DMS53 treated with DMSO at 0.1 percent for 48 hours (cell line): Measurements from ENCODE around the gene ADARB2.

Experiments
- DNase-seq: peaks from one replicate; lab custom pipeline; 2025; ENCODE audit not compliant: unreplicated experiment; lab: John Stamatoyannopoulos, UW

The ADARB2 gene

GRCh38 chr10:1300218-1300617, 437.1 kb downstream of the ADARB2 start:
- DNase-seq = no peak

DNA sequence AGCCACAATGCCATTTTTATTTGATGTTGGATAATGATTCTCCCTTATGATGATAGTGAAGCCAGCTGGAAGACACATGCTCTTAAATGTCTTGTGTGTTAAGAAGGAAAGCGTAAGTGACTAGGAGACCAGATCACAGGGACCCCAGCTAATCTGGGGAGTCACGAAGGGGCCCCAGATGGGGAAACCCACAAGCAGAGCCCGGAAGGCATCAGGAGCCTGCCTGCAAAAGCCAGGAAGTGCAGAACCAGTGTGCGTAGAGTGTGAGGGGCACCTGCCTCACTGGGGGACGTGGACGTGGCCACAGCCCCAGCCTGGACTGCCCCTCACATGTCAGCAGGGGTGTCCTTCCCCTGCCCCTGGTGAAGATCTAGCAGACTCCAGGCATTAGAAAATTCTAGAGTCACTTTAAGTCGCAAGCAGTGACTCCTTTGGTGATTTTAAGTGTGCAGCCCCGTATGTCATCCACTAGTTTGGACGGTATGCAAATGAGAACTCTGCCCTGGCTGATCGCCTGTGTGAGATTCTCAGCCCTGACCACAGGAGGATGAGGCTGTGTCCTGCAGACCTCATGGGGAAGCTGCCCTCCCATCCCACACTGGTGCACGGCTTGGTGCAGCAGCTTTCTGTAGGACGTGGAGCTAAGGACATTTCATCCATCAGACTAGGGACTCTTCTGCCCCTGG, 438.1 kb downstream of the ADARB2 start:
- DNase-seq = no peak

DNA sequence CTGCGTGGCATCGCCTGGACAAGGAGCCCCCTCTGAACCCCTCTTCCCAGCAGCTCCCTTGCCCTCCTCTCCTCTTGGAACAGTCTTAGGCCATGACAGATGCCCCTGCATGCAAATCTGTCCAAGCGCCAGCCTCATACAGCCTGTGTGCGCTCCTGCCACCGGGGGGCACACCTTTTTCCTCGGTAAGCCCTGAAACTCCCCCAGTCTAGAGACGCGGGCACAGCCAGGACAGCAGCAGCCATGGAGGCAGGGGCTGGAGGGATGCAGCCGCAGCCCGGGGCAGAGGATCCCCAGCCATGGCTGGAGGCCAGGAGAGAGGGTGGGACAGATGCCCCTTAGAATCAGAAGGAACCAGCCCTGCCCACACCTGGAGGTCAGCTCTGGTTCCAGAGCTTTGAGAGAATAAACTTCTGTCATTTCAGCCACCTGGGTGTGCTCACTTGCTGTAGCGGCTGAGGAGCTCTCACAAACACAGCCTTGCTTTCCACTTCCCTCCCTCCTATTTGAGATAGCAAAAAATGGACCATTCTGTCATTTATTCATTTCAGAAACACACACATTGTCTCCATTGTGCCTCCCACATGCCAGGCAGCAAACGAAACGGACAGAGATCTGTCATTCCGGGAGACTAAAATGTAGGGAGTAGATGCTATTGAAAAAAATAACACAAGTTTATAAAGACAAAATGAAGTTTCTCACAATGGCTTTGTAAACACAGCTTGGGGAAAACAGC, 439.6 kb downstream of the ADARB2 start:
- DNase-seq = no peak

GRCh38 chr10:1295756-1296480, 441.4 kb downstream of the ADARB2 start:
- DNase-seq = no peak

DNA sequence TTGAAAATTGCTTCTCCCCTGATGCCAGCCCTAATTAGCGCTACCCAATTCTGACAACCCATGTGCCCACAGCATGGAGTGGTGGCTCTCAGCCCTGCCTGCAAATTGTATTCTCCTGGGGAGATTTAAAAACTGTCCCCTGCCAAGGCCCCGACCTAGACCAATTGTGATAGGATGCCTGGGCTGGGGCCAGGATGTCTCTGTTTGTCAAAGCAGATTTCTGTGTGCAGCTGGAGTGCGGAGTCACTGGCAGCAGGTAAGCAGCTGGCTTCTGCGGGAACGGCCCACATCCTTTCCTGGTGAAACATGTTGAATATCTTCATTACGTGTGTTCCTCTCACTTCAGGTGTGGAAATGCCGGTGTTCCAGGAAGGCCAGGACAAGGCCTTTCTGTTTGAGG, 442.6 kb downstream of the ADARB2 start:
- DNase-seq = no peak

DNA sequence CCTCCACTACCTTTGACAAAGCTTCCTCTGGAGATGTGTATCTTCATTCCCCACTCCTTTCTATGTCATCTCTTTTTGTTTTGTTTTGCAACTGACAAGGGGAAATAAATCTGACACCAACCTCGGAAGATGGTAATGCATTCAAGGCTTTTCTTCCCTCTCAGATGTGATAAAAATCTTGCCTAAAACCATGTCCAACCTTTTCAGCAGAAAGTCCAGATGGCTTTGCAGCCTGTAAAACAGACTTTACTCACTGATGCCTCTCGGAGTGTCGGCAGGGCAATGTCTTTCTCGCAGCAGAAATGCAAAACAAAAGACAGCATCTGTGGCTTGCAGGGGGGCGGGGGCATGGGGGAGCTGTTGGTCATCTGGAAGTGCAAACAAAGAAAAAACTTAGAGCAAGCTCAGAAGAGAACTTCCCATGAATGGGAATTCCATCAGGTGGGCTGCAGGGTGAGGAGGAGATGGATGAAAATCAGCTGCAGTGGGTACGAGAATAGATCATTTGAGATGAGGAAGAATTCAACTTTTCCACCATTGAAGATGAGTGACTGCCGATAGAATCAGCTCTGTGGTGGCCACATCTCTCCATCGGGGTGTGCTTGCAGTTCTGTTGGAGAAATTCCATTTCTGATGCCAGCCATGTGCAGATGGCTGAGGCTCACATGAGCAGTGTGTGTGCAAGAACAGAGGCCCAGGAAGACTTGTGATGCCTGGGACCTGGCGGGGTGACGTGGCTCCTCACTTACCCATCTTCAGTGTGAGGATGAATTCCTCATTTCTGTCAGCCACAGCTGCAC, 443.5 kb downstream of the ADARB2 start:
- DNase-seq = no peak

DNA sequence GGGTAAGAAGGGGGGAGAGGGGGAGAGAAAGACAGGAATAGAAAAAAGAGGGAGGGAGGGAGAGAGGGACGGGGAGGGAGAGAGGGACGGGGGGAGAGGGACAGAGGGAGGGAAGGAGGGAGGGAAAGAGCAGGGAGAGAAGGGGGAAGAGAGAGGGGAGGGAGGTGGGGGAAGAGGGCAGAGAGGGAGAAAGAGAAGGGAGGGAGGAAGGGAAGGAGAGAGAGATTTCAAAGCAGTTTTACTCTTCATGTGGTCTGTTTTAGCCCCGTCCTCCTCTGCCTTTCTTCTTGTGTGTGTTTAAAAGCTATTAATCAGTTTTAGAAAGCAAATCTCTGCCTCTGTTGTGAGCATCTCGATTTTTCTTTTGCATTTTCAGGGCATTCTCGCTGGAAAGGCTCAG, 444.2 kb downstream of the ADARB2 start:
- DNase-seq = no peak

- DNase-seq = no peak
These were observed 444.7 kb downstream of the ADARB2 start for GRCh38 chr10:1292611-1293031.

DNA sequence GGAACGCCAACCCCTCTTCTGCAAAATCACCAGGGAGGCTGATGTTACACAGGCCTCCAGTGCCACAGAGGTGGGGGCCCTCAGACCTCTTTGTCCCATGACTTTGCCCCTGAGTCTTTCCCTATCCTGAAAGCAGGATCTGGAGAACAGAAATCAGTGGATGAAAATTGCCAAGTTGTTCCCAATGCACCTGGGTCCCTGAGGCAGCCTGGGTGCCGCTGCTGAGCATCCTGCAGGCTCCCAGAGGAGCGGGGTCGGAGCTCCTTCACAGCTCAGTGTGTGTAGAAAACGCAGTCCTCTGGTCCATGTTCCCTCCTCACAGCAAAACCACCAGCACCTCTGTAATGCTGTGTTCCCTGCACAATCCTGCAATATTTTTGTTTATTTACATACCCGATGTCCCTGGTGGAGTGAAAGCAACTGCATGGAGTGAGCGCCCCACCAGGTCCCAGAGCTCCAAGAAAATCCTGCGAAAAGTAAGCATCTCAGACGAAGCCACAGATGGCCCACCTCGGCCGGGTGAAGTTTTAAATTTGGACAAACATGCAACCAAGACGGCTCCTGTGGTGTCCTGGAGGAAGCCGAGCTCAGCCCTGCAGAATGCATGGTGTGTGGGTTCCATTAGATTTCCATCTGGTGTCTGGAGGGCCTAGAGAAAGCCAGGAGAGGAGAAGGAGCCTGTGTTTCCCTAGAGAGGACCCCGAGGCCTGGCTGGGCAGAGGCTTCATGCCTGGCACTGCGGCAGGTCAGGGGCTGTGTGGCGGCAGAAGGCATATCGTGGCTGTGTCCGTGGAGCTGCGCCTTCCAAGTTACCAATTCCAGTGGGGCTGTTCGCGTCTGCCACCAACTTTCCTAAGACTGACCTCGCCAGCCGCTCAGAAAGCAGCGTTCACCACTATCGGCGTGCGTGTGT, 445.9 kb downstream of the ADARB2 start:
- DNase-seq = no peak

DNA sequence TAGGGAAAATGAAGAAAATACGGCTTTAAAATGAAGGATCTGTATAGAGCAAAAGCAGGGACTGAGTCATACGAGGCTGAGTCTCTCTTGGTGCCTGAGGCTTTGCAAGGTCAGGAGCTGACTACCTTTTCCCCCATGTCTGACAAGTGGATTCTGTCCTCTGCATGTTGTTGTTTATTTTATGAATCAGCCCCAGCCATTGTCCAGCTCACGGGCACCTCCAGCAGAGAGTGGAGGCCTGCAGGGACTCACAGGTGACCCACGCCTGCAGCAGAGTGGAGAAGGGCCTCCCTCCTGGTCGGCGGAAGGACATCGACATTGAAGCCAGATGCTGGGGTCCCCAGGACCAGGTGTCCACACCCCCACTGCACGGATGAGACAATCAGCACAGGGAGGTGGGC, 447.3 kb downstream of the ADARB2 start:
- peak; percentile 41 for DNase-seq

- DNase-seq = no peak
These were observed 447.7 kb downstream of the ADARB2 start for GRCh38 chr10:1289591-1289990.

DNA sequence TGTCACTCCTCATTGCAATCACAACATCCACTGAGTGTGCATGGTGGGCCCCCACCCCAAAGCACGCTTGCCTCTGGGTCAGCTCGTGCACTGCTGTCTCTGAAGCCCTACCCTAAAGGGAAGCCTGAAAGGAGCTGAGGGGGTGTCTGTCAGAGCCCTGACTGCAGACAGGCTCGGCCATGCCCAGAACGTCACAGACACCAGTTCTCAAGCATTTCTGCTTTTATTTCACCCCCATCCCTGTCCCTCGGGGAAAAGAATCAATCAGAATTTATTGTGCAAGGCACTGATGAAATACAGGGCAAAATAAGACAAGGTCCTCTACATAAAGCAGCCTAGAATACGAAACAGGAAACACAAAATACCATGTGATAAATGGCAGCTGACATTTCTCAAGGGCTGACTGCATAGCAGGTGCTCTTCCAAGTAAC, 449.3 kb downstream of the ADARB2 start:
- no peak for DNase-seq

DNA sequence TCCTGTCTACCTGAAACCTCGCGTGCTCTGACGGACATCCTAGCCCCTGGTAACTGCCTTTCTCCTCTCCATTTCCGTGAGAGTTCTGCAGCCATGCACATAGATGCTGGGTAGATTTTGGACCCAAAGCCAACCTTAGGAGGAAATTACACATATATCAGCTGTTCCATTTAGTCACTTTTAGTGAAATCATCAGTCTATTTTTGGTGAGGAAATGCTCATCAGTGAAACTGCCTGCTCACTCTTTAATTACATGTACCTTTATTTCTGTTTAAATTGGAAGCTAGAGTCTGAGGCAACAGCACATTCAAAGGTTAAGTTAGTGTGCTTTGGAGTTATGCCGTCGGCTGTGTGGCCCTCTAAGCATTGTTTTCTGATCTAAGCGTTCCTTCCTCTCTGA, 449.8 kb downstream of the ADARB2 start:
- no peak for DNase-seq

DNA sequence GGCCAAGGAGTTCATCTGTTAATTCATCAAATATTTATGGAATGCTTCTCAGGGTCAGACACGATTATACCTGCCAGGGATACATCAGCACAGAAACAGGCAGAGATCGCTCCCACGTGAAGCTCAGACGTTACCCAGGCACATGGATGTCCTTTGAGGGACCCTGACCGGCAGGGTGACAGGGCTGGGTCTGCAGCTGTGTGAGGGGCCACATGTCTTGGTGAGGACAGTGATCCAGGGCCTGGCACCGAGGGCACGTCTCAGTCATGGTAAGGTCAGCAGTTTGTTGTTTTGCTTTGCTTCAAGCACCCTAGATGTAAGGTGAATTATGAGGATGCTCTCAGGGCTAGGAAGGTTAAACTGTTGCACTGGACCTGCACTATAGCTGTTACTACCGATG, 453.2 kb downstream of the ADARB2 start:
- no peak for DNase-seq

DNA sequence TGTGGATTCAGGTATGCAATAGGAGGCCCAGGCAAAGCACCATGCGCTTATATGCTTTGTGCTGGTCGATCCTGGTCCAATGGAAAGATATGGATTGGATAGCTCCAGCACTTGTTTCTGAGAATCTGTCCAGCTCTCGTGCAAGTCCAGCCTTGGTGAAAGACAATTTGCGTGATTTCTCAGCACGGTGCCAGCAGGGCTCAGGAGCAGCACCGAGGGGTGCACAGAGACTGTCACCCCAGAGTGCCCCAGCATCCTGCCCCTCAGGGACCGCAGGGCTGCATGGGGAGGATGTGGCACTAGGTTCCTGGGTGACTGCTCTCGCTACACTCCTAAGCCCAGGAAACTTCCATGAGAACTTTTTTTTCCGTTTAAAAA, 455.9 kb downstream of the ADARB2 start:
- DNase-seq = no peak

GRCh38 chr10:1280466-1281404, 456.6 kb downstream of the ADARB2 start:
- DNase-seq = no peak

- DNase-seq = no peak
These were observed 459.0 kb downstream of the ADARB2 start for GRCh38 chr10:1278306-1278705.

DNA sequence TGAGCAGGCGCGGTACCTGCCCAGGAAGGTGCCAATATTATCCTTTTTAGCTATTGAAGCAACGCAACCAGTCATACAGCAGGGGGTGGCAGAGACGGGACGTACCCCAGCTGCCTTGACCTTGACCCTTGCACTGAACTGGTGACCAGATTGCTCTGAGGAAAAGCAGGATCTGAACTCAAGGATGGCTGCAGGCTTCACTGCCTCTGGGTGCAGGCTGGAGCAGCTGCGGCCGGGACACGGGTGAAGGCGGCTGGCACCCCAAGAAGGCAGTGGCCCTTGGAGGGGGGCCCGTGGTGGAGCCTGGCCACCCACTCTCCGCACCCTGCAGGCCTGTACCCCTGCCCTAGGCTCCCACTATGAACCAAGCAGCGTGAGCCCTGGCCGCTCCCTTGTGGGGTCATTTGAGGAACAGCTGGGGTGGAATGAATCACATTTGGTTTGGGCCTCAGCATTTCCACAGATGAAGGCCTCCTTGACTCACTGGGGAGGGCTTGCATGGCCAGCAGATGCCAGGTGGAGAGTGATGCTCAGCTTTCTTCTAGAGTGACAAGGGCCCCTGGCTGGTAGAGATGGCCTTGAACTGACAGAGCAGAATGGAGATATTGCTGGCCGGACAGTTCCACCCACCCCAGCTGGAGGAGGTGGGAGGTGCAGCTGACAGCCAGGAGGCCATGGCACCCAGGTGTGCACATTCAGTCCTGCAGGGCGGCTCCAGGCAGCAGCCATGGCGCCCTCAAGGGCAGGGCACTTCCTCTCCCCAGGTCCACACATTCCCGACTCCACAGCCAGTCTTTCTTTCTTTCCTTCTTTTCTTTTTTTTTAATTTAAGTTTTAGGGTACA, 462.4 kb downstream of the ADARB2 start:
- DNase-seq = no peak
